ENCODE results near the gene CLBA1. TPM values are rescaled to one million over a fixed set of nuclear protein-coding genes. Genes with fewer than 3 reads are reported as not detected.

Gene CLBA1
- total and polyA plus RNA-seq, 2 donors (not counting 1 experiment from before 2014, with no cell fraction given): 0.63 to 5.5 TPM

DNA sequence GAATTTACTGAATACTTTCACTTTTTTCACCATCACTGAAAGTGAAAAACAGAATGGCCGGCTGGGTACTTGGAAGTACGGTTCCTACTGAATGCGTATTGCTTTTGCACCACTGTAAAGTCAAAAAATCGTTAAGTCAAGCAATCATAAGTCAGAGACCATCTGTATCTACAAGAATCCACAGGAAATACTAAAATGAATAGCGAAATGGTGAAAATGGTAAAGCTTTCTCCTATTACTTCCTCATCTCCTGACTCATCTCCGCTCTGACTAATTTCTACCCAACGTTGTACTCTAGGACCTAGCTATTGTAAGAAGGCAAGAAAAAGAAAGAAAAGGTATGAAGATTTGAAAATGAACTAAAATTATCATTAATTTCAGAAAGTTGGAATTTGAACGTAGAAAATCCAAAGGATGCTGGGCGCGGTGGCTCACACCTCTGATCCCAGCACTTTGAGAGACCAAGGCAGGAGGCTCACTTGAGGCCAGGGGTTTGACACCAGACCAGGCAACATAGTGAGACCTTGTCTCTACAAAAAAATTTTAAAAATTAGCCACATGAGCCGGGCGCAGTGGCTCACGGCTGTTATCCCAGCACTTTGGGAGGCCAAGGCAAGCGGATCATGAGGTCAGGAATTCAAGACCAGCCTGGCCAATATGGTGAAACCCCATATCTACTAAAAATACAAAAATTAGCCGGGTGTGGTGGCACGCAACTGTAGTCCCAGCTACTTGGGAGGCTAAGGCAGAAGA is 40.6 kb downstream of the CLBA1 start:
- no peak for TF ChIP-seq EZH2 (IDR thresholded peaks at IDR 0.05; ENCODE audit: borderline replicate concordance, insufficient read depth, low read depth, low read length, poor library complexity, severe bottlenecking)
- no peak for TF ChIP-seq CTCF (IDR thresholded peaks at IDR 0.05)
- peak overlapping the region; percentile 80 for H3K27ac Mint-ChIP-seq
- Histone ChIP-seq H3K27me3 (replicated peaks in 1 of 4; ENCODE audit: control extremely low read depth in 1 of 4, control insufficient read depth in 3 of 4, insufficient read depth in 4 of 4, low read length in 3 of 4) (no peaks in the 10 kb centered on the region), H3K36me3 (replicated peaks in 1 of 2; ENCODE audit: control extremely low read depth in 1 of 2, control insufficient read depth in 1 of 2, extremely low read depth in 1 of 2, insufficient read depth in 2 of 2, low read length in 1 of 2) (no peaks in the 10 kb centered on the region), H3K4me1 (ENCODE audit: control insufficient read depth in 2 of 2, insufficient read depth in 2 of 2, low read length in 2 of 2) (peaks cover 4 to 23% of the 10 kb centered on the region in 2 donors), H2AFZ (ENCODE audit: insufficient read depth, low read depth, low read length, poor library complexity, severe bottlenecking) (no peak overlapping the region), H3K4me3 (ENCODE audit: control extremely low read depth in 1 of 5, extremely low read depth in 1 of 5, insufficient read depth in 1 of 5, low read depth in 2 of 5, low read length in 4 of 5) (no peak overlapping the region), H3K4me2 (replicated peaks; ENCODE audit: low read depth, low read length, poor library complexity, severe bottlenecking) (peak overlapping the region; percentile 26), H3K79me2 (ENCODE audit: control insufficient read depth, insufficient read depth, low read length) (peaks cover 7% of the 10 kb centered on the region), H3K27ac (ENCODE audit: low read length in 2 of 2) (no peak overlapping the region), H4K20me1 (ENCODE audit: control insufficient read depth, insufficient read depth, low read length, poor library complexity, severe bottlenecking) (no peaks in the 10 kb centered on the region), H3K9me3 (ENCODE audit: control extremely low read depth in 1 of 3, control insufficient read depth in 2 of 3, insufficient read depth in 1 of 3, low read length in 2 of 3) (no peaks in the 10 kb centered on the region), H3K9ac (ENCODE audit: low read length) (no peak overlapping the region)
- intact Hi-C loops (cut with micrococcal nuclease): no loop called here
- H3K9me3 Mint-ChIP-seq (ENCODE audit: insufficient read depth): no peaks in the 10 kb centered on the region
- DNase-seq: peak; percentile 13
- POLR2A ChIA-PET: no interaction called here
- peaks cover 31% of the 10 kb centered on the region for H3K4me1 Mint-ChIP-seq
- CTCF ChIA-PET: interaction anchor here (0.7 to 4.6 kb wide), 4 partner anchors 9 to 19 kb away, joined by 3 to 20 read pairs (median 4); no protein-coding TSS in a partner anchor
- peak overlapping the region; percentile 36 for H3K4me3 Mint-ChIP-seq
- ATAC-seq (ENCODE audit: low read depth): no peak
- H3K27me3 Mint-ChIP-seq: no peaks in the 10 kb centered on the region
- WGBS (ENCODE audit: insufficient coverage): 78% methylated on average over 9 of the region's 16 CpGs

Measured in B cell (primary cell).